Progenitor cell of endocrine pancreas (in vitro differentiated cells): ENCODE data around the gene GRWD1. TPM values are rescaled to one million over a fixed set of nuclear protein-coding genes. Genes with fewer than 3 reads are reported as not detected.

Source experiments
- DNase-seq: peaks from one replicate; pipeline ENCODE4 v3.0.0; 2021; ENCODE audit warnings: low spot score; ENCODE audit not compliant: unreplicated experiment
- H3K27ac Mint-ChIP-seq: 2 replicates; pipeline ENCODE4 v1.8.0; 2021; ENCODE audit warnings: mild to moderate bottlenecking, moderate library complexity, mixed read lengths
- H3K27me3 Mint-ChIP-seq: 2 replicates; pipeline ENCODE4 v1.8.0; 2021; ENCODE audit warnings: mixed read lengths
- H3K36me3 Mint-ChIP-seq: 2 replicates; pipeline ENCODE4 v1.8.0; 2022; ENCODE audit warnings: mixed read lengths; ENCODE audit not compliant: insufficient read depth
- H3K4me1 Mint-ChIP-seq: 2 replicates; pipeline ENCODE4 v1.8.0; 2021; ENCODE audit warnings: low read depth, mixed read lengths
- H3K4me3 Mint-ChIP-seq: 2 replicates; pipeline ENCODE4 v1.8.0; 2021; ENCODE audit warnings: low read depth, mild to moderate bottlenecking, moderate library complexity, mixed read lengths
- H3K9me3 Mint-ChIP-seq: 2 replicates; pipeline ENCODE4 v1.8.0; 2021; ENCODE audit warnings: low read depth, mixed read lengths
- CTCF ChIP-seq: fragments of 200-600 bp; sonication (generic); IDR thresholded peaks from one replicate; pipeline ENCODE4 v1.5.0; 2021; ENCODE audit warnings: antibody characterized with exemption, mild to moderate bottlenecking; ENCODE audit not compliant: unreplicated experiment
- total RNA-seq: library from RNA; stranded (reverse); gene quantifications from 2 replicates; pipeline ENCODE4 v1.2.1, GENCODE V29; 2021

GRWD1 gene
- total RNA-seq, 1 donor from 2014 or later, result 35.9 TPM

GRCh38 chr19:48490981-48491792 is 45.4 kb downstream of the GRWD1 start:
- DNase-seq, result no peak
- Mint-ChIP-seq H3K4me1 (peaks cover 7% of the 10 kb centered on the region), H3K9me3 (no peaks in the 10 kb centered on the region), H3K4me3 (peak overlapping the region; percentile 35), H3K27ac (peak overlapping the region; percentile 59), H3K27me3 (peaks cover 58% of the 10 kb centered on the region), H3K36me3 (peaks cover 2% of the 10 kb centered on the region)
- no peak for TF ChIP-seq CTCF

- Mint-ChIP-seq H3K27me3 (peaks cover 55% of the 10 kb centered on the region), H3K9me3 (no peaks in the 10 kb centered on the region), H3K27ac (peak overlapping the region; percentile 59), H3K36me3 (no peaks in the 10 kb centered on the region), H3K4me1 (peaks cover 6% of the 10 kb centered on the region), H3K4me3 (peak overlapping the region; percentile 35)
- TF ChIP-seq CTCF, result no peak
- no peak for DNase-seq
These were observed 46.0 kb downstream of the GRWD1 start for GRCh38 chr19:48491793-48492123.

GRCh38 chr19:48492925-48493717 is 47.3 kb downstream of the GRWD1 start:
- peak overlapping the region; percentile 62 for H3K4me3 Mint-ChIP-seq
- peaks cover 51% of the 10 kb centered on the region for H3K27me3 Mint-ChIP-seq
- DNase-seq, result peak; percentile 66
- no peak for TF ChIP-seq CTCF
- no peaks in the 10 kb centered on the region for H3K9me3 Mint-ChIP-seq
- H3K27ac Mint-ChIP-seq, result peak overlapping the region; percentile 85
- H3K36me3 Mint-ChIP-seq, result no peaks in the 10 kb centered on the region
- H3K4me1 Mint-ChIP-seq, result peaks cover 9% of the 10 kb centered on the region

- no peaks in the 10 kb centered on the region for H3K9me3 Mint-ChIP-seq
- no peak for DNase-seq
- H3K27me3 Mint-ChIP-seq, result peaks cover 47% of the 10 kb centered on the region
- no peaks in the 10 kb centered on the region for H3K36me3 Mint-ChIP-seq
- H3K27ac Mint-ChIP-seq, result no peak overlapping the region
- H3K4me1 Mint-ChIP-seq, result peaks cover 9% of the 10 kb centered on the region
- peak overlapping the region; percentile 66 for H3K4me3 Mint-ChIP-seq
- TF ChIP-seq CTCF, result no peak
These were observed 48.1 kb downstream of the GRWD1 start for GRCh38 chr19:48493718-48494401.

- Mint-ChIP-seq H3K4me3 (peak overlapping the region; percentile 29), H3K4me1 (peaks cover 9% of the 10 kb centered on the region), H3K27me3 (peaks cover 42% of the 10 kb centered on the region), H3K9me3 (no peaks in the 10 kb centered on the region), H3K36me3 (no peaks in the 10 kb centered on the region), H3K27ac (no peak overlapping the region)
- no peak for TF ChIP-seq CTCF
- DNase-seq, result no peak
These were observed 49.6 kb downstream of the GRWD1 start for GRCh38 chr19:48495396-48495795.
